GM23338 (cell line): ENCODE measurements around the gene SPECC1. TPM values are rescaled to one million over a fixed set of nuclear protein-coding genes. Genes with fewer than 3 reads are reported as not detected.

Experiments
- ATAC-seq: fragments of 200-7000 bp; cut with Tn5 transposase; 3 replicates; pipeline ENCODE4 v1.9.1; 2020
- DNase-seq: peaks from one replicate; pipeline ENCODE4 v3.0.0-alpha.2; 2015; ENCODE audit warnings: low spot score
- H2AFZ ChIP-seq: fragments of 200-600 bp; sonication (generic); 2 replicates; pipeline ENCODE4 v1.8.0; 2016; ENCODE audit warnings: antibody characterized with exemption, mild to moderate bottlenecking, moderate library complexity
- H3F3A ChIP-seq: fragments of 200-600 bp; sonication (generic); replicated peaks from 2 replicates; pipeline ENCODE4 v1.8.0; 2017; ENCODE audit warnings: antibody characterized with exemption, mixed run types, low read depth
- H3K27ac ChIP-seq: fragments of 200-600 bp; sonication (generic); 2 replicates; pipeline ENCODE4 v1.6.1; 2016; ENCODE audit warnings: low read depth
- H3K27me3 ChIP-seq: fragments of 200-600 bp; sonication (generic); 2 replicates; pipeline ENCODE4 v1.8.0; 2016; ENCODE audit warnings: mild to moderate bottlenecking, mixed run types, moderate library complexity; ENCODE audit not compliant: insufficient read depth
- H3K36me3 ChIP-seq: fragments of 200-600 bp; sonication (generic); 2 replicates; pipeline ENCODE4 v1.8.0; 2016; ENCODE audit warnings: mild to moderate bottlenecking; ENCODE audit not compliant: insufficient read depth
- H3K4me1 ChIP-seq: fragments of 200-600 bp; sonication (generic); 2 replicates; pipeline ENCODE4 v1.8.0; 2016; ENCODE audit warnings: mild to moderate bottlenecking, moderate library complexity; ENCODE audit not compliant: insufficient read depth
- H3K4me2 ChIP-seq: fragments of 200-600 bp; sonication (generic); 2 replicates; pipeline ENCODE4 v1.7.1; 2017; ENCODE audit warnings: mixed run types
- H3K4me3 ChIP-seq: fragments of 200-600 bp; sonication (generic); 2 replicates; pipeline ENCODE4 v1.6.1; 2016; ENCODE audit warnings: mixed run types
- H3K79me2 ChIP-seq: fragments of 200-600 bp; sonication (generic); replicated peaks from 2 replicates; pipeline ENCODE4 v1.8.0; 2017; ENCODE audit warnings: mild to moderate bottlenecking; ENCODE audit not compliant: insufficient read depth
- H3K9me2 ChIP-seq: fragments of 200-600 bp; sonication (generic); 2 replicates; pipeline ENCODE4 v1.8.0; 2017; ENCODE audit not compliant: insufficient read depth
- H4K20me1 ChIP-seq: fragments of 200-600 bp; sonication (generic); replicated peaks from 2 replicates; pipeline ENCODE4 v1.8.0; 2017; ENCODE audit warnings: mild to moderate bottlenecking; ENCODE audit not compliant: insufficient read depth
- H3K27ac Mint-ChIP-seq: 2 replicates; pipeline ENCODE4 v1.8.0; 2020; ENCODE audit warnings: inconsistent platforms, mild to moderate bottlenecking, moderate library complexity, mixed read lengths
- H3K27me3 Mint-ChIP-seq: 3 replicates; pipeline ENCODE4 v1.8.0; 2022; ENCODE audit warnings: low read depth, mild to moderate bottlenecking, moderate library complexity, mixed read lengths, inconsistent platforms; ENCODE audit not compliant: insufficient read depth, poor library complexity
- H3K36me3 Mint-ChIP-seq: 3 replicates; pipeline ENCODE4 v1.8.0; 2021; ENCODE audit warnings: low read depth, mild to moderate bottlenecking, inconsistent platforms, moderate library complexity, mixed read lengths
- H3K4me1 Mint-ChIP-seq: 3 replicates; pipeline ENCODE4 v1.8.0; 2020; ENCODE audit warnings: mild to moderate bottlenecking, inconsistent platforms, mixed read lengths
- H3K4me3 Mint-ChIP-seq: 3 replicates; pipeline ENCODE4 v1.8.0; 2021; ENCODE audit warnings: moderate library complexity, mild to moderate bottlenecking, inconsistent platforms, mixed read lengths
- H3K9me3 Mint-ChIP-seq: 3 replicates; pipeline ENCODE4 v1.8.0; 2020; ENCODE audit warnings: moderate library complexity, mild to moderate bottlenecking, inconsistent platforms, mixed read lengths
- EZH2phosphoT487 ChIP-seq: fragments of 200-600 bp; sonication (generic); IDR thresholded peaks from one replicate; pipeline ENCODE4 v1.8.1; 2018; ENCODE audit warnings: antibody characterized with exemption; ENCODE audit not compliant: unreplicated experiment
- REST ChIP-seq: IDR thresholded peaks from one replicate; pipeline ENCODE4 v1.6.1; 2018; ENCODE audit warnings: antibody characterized with exemption; ENCODE audit not compliant: unreplicated experiment
- ZNF462 ChIP-seq: fragments of 250-450 bp; sonication (Bioruptor Pico); IDR thresholded peaks from 2 replicates; pipeline ENCODE4 v1.5.0; 2020; ENCODE audit warnings: mild to moderate bottlenecking, moderate library complexity
- polyA plus RNA-seq: library from polyadenylated mRNA; unstranded; fragments of >200 nt; fragmentation: Nextera tagmentation; extraction: Ambion mirVana; gene quantifications from 2 replicates; pipeline ENCODE4 v1.2.1, GENCODE V29; 2016
- total RNA-seq: library from RNA; depleted of rRNA; stranded (reverse); fragments of >200 nt; shearing (Covaris generic); gene quantifications from 2 replicates; pipeline ENCODE4 v1.2.3, GENCODE V29; 2014
- TF ChIP-seq, protein P1 (sequence below), 2 experiments: fragments of 200-600 bp in 1 of 2; sonication (generic) in 1 of 2; conservative IDR thresholded peaks; 2 replicates each; pipeline versions ENCODE4 v1.5.1 to v1.6.1; 2016 to 2017; ENCODE audit warnings: antibody characterized with exemption in 2 of 2, low read depth in 2 of 2, mild to moderate bottlenecking in 2 of 2, moderate library complexity in 1 of 2

Gene SPECC1
- total and polyA plus RNA-seq, 2 experiments from 2014 or later = 42.6 to 101 TPM

GRCh38 chr17:20284022-20284421 lies 274.9 kb downstream of the SPECC1 start (continued):
- TF ChIP-seq ZNF462 (CRISPR knock-in tag) (no peak), EZH2phosphoT487 (no peak), REST (no peak)

DNA sequence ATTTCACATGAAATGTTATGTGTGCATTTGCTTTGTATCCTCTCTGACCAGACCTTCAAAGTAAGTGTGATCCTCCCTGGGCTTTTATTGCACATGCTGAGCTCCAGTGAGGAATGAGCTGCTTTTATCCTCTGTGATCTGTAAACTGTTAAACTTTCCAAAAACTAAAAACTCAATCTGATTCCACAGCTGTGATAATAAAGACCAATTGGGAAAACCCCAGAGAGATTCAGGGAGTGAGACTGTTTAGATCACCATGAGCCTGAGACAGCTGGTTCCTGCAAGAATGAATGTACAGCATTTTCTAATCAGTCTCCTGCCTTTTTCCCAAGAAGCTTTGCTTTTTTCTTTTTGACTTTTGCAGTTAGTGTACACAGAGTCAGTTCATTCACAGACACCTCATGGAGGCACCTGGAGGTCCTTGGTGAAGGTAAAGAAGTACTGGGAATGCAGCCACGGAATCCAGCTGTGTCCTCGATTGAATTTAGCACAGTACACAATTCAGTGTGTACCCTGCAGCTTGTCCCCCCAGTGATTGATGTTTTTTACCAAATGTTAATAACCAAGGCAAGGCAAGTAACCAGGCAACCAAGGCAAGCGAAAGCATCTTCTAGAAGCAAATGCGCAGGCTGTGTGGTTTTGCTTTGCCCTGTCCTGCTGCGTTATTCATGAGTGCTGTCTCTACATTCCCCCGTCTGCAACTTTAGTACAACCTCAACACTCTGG lies 275.6 kb downstream of the SPECC1 start:
- Histone ChIP-seq H3K9me2 (no peaks in the 10 kb centered on the region), H3K4me2 (no peak overlapping the region), H3K27ac (no peak overlapping the region), H3F3A (no peaks in the 10 kb centered on the region), H3K4me1 (no peaks in the 10 kb centered on the region), H3K4me3 (no peak overlapping the region), H2AFZ (no peak overlapping the region), H4K20me1 (no peaks in the 10 kb centered on the region; the same call in 1 of the 2 replicates), H3K79me2 (0 out of 2 replicates have a peak, but pooled peaks cover 4% of the 10 kb centered on the region), H3K27me3 (no peaks in the 10 kb centered on the region), H3K36me3 (no peaks in the 10 kb centered on the region; the same call in 1 of the 2 replicates)
- TF ChIP-seq, protein P1, sequence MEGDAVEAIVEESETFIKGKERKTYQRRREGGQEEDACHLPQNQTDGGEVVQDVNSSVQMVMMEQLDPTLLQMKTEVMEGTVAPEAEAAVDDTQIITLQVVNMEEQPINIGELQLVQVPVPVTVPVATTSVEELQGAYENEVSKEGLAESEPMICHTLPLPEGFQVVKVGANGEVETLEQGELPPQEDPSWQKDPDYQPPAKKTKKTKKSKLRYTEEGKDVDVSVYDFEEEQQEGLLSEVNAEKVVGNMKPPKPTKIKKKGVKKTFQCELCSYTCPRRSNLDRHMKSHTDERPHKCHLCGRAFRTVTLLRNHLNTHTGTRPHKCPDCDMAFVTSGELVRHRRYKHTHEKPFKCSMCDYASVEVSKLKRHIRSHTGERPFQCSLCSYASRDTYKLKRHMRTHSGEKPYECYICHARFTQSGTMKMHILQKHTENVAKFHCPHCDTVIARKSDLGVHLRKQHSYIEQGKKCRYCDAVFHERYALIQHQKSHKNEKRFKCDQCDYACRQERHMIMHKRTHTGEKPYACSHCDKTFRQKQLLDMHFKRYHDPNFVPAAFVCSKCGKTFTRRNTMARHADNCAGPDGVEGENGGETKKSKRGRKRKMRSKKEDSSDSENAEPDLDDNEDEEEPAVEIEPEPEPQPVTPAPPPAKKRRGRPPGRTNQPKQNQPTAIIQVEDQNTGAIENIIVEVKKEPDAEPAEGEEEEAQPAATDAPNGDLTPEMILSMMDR (conservative IDR thresholded peaks at IDR 0.05; ENCODE audit: low read depth in 2 of 2) = no peak
- DNase-seq (no peak), ATAC-seq (no peak)
- Mint-ChIP-seq H3K36me3 (peaks cover 37% of the 10 kb centered on the region), H3K27me3 (no peaks in the 10 kb centered on the region), H3K9me3 (no peaks in the 10 kb centered on the region; the same call in 2 of the 3 replicates), H3K27ac (no peak overlapping the region), H3K4me3 (no peak overlapping the region), H3K4me1 (no peaks in the 10 kb centered on the region)
